Erythroblast (primary cell): ENCODE measurements around the gene FLRT2.

ENCODE experiments used
- GATA1 ChIP-seq: IDR thresholded peaks from 2 replicates; pipeline ENCODE4 v1.6.1; 2011; ENCODE audit warnings: low read depth, mild to moderate bottlenecking, control low read depth, low read length, moderate library complexity
- POLR2A ChIP-seq: IDR thresholded peaks from 2 replicates; pipeline ENCODE4 v1.6.1; 2011; ENCODE audit warnings: mild to moderate bottlenecking, low read length

DNA sequence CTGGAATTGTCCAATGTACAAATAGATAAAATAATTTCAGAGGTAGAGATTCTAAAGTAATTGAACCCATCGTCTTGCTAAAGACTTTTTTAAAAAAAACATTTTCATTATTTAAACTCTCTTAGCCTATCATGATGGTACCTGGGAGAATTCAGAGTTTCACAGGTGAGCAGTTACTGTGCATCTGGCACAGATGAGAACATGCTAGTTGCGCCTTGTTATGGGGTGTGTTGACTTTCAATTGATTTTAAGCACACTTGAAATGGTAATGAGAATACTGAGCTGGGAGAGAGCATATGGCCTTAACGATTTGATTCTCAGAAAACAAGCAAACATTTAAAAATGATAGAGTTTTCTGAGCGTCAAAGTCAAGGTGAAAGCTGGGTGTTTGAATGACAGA lies 66.6 kb downstream of the FLRT2 start:
- TF ChIP-seq POLR2A: no peak
- no peak for TF ChIP-seq GATA1
